ENCODE results near the gene BPGM. TPM values are rescaled to one million over a fixed set of nuclear protein-coding genes. Genes with fewer than 3 reads are reported as not detected.
"Not testable (repeated sequence)": the region's sequence is repeated elsewhere in the genome, so short reads cannot be mapped to it uniquely, and the experiment has no call there.

BPGM gene
- polyA plus RNA-seq, 2 donors, result 9.5 to 27.1 TPM

DNA sequence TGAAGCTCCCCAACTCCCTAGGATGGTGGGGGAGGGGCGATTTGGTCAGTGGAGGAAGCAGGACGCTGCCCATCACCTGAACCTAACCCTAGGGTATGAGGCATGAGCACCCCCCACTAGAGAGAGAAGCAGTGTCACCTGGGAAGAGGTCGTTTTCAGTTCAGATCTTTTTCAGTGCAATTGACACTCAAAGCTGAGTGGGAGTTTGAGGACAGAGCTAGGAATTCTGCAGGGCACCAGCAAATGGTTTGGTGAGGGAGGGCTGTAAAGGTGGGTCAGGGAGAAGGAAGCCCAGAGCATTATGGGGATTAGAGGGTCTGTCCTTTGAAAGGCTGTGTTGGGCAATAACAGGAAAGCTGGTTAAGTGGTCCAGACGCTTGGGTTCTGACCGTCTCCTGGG, 10.9 kb downstream of the BPGM start:
- WGBS, 2 donors, result 74 to 77% methylated on average over 5 of the region's 5 CpGs
- Histone ChIP-seq H3K36me3 (ENCODE audit: control insufficient read depth in 2 of 2, insufficient read depth in 2 of 2, low read length in 1 of 2) (peaks cover 0 to 3% of the 10 kb centered on the region in 2 donors), H3K27me3 (ENCODE audit: control insufficient read depth in 1 of 2, insufficient read depth in 2 of 2, low read length in 2 of 2) (no peaks in the 10 kb centered on the region), H3K4me1 (ENCODE audit: control insufficient read depth in 2 of 2, insufficient read depth in 2 of 2, low read length in 1 of 2) (no peaks in the 10 kb centered on the region), H3K9me3 (ENCODE audit: control insufficient read depth in 2 of 2, insufficient read depth in 1 of 2, low read depth in 1 of 2, low read length in 1 of 2) (no peaks in the 10 kb centered on the region), H3K4me3 (ENCODE audit: low read depth in 1 of 2, low read length in 2 of 2) (no peak overlapping the region), H3K27ac (ENCODE audit: low read depth in 2 of 2, low read length in 1 of 2) (no peak overlapping the region)

GRCh38 chr7:134660242-134660785, 13.7 kb downstream of the BPGM start:
- no peak overlapping the region for H3K27ac ChIP-seq (ENCODE audit: low read depth in 2 of 2, low read length in 1 of 2)
- H3K9me3 ChIP-seq (ENCODE audit: control insufficient read depth in 2 of 2, insufficient read depth in 1 of 2, low read depth in 1 of 2, low read length in 1 of 2), result no peaks in the 10 kb centered on the region
- H3K4me3 ChIP-seq (ENCODE audit: low read depth in 1 of 2, low read length in 2 of 2), result no peak overlapping the region
- peaks cover 2 to 3% of the 10 kb centered on the region in 2 donors for H3K36me3 ChIP-seq (ENCODE audit: control insufficient read depth in 2 of 2, insufficient read depth in 2 of 2, low read length in 1 of 2)
- H3K4me1 ChIP-seq (ENCODE audit: control insufficient read depth in 2 of 2, insufficient read depth in 2 of 2, low read length in 1 of 2), result no peaks in the 10 kb centered on the region
- 88 to 89% methylated on average over 7 of the region's 7 CpGs for WGBS, 2 donors
- no peaks in the 10 kb centered on the region for H3K27me3 ChIP-seq (ENCODE audit: control insufficient read depth in 1 of 2, insufficient read depth in 2 of 2, low read length in 2 of 2)

DNA sequence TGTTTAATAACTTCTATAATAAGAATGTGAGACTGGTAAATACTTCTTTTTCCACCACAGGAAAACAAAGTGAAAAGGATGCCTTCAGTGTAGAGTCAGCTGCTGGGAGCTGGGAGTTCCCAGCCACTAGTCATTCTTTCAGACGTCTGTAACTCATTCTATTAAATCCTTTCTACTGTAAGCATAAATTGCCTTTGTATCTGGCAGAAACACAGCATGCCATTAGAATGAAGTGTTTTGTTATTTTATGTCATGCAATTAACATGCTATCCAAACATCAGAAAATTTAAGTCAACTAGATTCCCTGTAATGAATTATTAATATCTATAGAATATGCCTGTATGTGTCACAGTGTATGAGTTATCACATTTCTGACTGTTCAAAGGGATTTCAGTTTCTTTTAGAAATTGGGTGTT, 14.3 kb downstream of the BPGM start:
- Histone ChIP-seq H3K36me3 (ENCODE audit: control insufficient read depth in 2 of 2, insufficient read depth in 2 of 2, low read length in 1 of 2) (peaks cover 2 to 3% of the 10 kb centered on the region in 2 donors), H3K9me3 (ENCODE audit: control insufficient read depth in 2 of 2, insufficient read depth in 1 of 2, low read depth in 1 of 2, low read length in 1 of 2) (no peaks in the 10 kb centered on the region), H3K27me3 (ENCODE audit: control insufficient read depth in 1 of 2, insufficient read depth in 2 of 2, low read length in 2 of 2) (no peaks in the 10 kb centered on the region), H3K27ac (ENCODE audit: low read depth in 2 of 2, low read length in 1 of 2) (no peak overlapping the region), H3K4me1 (ENCODE audit: control insufficient read depth in 2 of 2, insufficient read depth in 2 of 2, low read length in 1 of 2) (no peaks in the 10 kb centered on the region), H3K4me3 (ENCODE audit: low read depth in 1 of 2, low read length in 2 of 2) (no peak overlapping the region)
- WGBS, 2 donors, result 35 to 38% methylated on average over 1 of the region's 1 CpG

DNA sequence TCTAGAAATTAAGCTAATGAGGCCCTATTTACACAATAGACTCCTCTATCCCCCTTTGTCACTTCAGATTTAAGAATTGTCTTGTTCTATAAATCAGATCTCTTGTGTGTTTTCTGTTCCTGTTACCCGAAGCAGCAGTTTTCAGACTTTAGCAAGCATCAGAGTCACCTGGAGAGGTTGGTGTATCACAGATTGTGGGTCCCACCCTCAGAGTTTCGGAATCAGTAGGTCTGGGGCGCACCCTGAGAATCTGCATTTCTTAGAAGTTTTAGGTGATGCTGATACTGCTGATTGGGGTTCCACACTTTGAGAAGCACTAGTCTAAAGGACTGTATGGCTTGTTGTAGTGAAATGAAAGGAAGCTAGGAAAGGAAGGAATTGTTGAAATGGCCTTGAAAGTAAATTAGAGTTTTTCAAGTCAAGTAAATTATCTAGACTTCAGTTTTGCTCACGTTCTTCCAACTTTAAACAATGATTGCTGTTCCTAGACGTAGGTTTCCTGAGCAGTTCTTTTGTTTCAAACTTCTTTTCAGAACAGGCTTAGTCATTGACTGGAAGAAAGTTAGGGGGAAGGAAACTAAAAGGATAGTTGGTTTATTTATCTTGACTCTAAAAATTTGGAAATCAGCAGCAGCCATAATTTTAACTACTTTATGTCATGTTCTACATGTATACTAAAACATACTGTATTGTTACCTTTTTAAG, 15.7 kb downstream of the BPGM start:
- WGBS, 2 donors, result 69 to 77% methylated on average over 5 of the region's 5 CpGs
- Histone ChIP-seq H3K27me3 (ENCODE audit: control insufficient read depth in 1 of 2, insufficient read depth in 2 of 2, low read length in 2 of 2) (no peaks in the 10 kb centered on the region), H3K36me3 (ENCODE audit: control insufficient read depth in 2 of 2, insufficient read depth in 2 of 2, low read length in 1 of 2) (peaks cover 2 to 3% of the 10 kb centered on the region in 2 donors)

DNA sequence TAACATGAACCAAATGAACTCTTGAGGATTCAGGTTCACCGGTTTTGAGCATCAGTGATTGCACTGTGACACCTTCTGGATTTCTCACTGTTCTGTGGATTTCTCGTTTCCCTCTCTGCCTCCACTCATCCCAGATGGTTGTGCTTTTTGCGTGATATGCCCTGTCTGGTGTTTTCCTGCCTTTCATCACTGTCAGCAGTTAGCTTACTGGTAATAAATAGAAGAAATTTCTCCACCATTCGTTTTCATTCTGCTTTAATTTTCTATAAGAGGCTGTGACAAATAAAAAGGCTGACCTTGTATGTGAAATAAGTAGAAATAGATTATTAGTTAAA, 16.2 kb downstream of the BPGM start:
- H3K4me3 ChIP-seq (ENCODE audit: low read depth in 1 of 2, low read length in 2 of 2), result no peak overlapping the region
- no peak overlapping the region for H3K27ac ChIP-seq (ENCODE audit: low read depth in 2 of 2, low read length in 1 of 2)
- WGBS, 2 donors, result 80 to 82% methylated on average over 4 of the region's 4 CpGs
- H3K36me3 ChIP-seq (ENCODE audit: control insufficient read depth in 2 of 2, insufficient read depth in 2 of 2, low read length in 1 of 2), result peaks cover 2 to 3% of the 10 kb centered on the region in 2 donors
- H3K27me3 ChIP-seq (ENCODE audit: control insufficient read depth in 1 of 2, insufficient read depth in 2 of 2, low read length in 2 of 2), result no peaks in the 10 kb centered on the region
- no peaks in the 10 kb centered on the region for H3K9me3 ChIP-seq (ENCODE audit: control insufficient read depth in 2 of 2, insufficient read depth in 1 of 2, low read depth in 1 of 2, low read length in 1 of 2)
- H3K4me1 ChIP-seq (ENCODE audit: control insufficient read depth in 2 of 2, insufficient read depth in 2 of 2, low read length in 1 of 2), result no peaks in the 10 kb centered on the region

More for the DNA sequence above, 15.7 kb downstream of the BPGM start:
- H3K4me1 ChIP-seq (ENCODE audit: control insufficient read depth in 2 of 2, insufficient read depth in 2 of 2, low read length in 1 of 2), result no peaks in the 10 kb centered on the region
- H3K4me3 ChIP-seq (ENCODE audit: low read depth in 1 of 2, low read length in 2 of 2), result no peak overlapping the region
- H3K9me3 ChIP-seq (ENCODE audit: control insufficient read depth in 2 of 2, insufficient read depth in 1 of 2, low read depth in 1 of 2, low read length in 1 of 2), result no peaks in the 10 kb centered on the region
- no peak overlapping the region for H3K27ac ChIP-seq (ENCODE audit: low read depth in 2 of 2, low read length in 1 of 2)

DNA sequence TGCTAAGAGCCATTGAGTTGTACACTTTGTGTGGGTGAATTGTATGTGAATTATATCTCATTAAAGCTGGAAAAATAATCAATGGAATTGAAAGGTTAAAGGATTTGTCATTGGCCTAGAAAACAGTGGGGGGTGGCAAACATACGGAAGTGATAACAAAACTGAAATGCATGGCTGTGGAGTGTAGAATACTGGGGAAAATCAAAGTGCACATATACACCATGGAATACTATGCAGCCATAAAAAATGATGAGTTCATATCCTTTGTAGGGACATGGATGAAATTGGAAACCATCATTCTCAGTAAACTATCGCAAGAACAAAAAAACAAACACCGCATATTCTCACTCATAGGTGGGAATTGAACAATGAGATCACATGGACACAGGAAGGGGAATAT, 18.4 kb downstream of the BPGM start:
- not testable (repeated sequence) for H3K4me1 ChIP-seq (ENCODE audit: control insufficient read depth in 2 of 2, insufficient read depth in 2 of 2, low read length in 1 of 2); H3K27ac ChIP-seq (ENCODE audit: low read depth in 2 of 2, low read length in 1 of 2); H3K27me3 ChIP-seq (ENCODE audit: control insufficient read depth in 1 of 2, insufficient read depth in 2 of 2, low read length in 2 of 2); H3K4me3 ChIP-seq (ENCODE audit: low read depth in 1 of 2, low read length in 2 of 2); H3K9me3 ChIP-seq (ENCODE audit: control insufficient read depth in 2 of 2, insufficient read depth in 1 of 2, low read depth in 1 of 2, low read length in 1 of 2); H3K36me3 ChIP-seq (ENCODE audit: control insufficient read depth in 2 of 2, insufficient read depth in 2 of 2, low read length in 1 of 2)
- 0 to 13% methylated on average over 1 of the region's 3 CpGs for WGBS, 2 donors

GRCh38 chr7:134667899-134668298, 21.2 kb downstream of the BPGM start:
- WGBS, 2 donors, result 100% methylated on average over 1 of the region's 1 CpG
- H3K4me3 ChIP-seq (ENCODE audit: low read depth in 1 of 2, low read length in 2 of 2), result no peak overlapping the region
- H3K27me3 ChIP-seq (ENCODE audit: control insufficient read depth in 1 of 2, insufficient read depth in 2 of 2, low read length in 2 of 2), result no peaks in the 10 kb centered on the region
- H3K27ac ChIP-seq (ENCODE audit: low read depth in 2 of 2, low read length in 1 of 2), result no peak overlapping the region
- H3K4me1 ChIP-seq (ENCODE audit: control insufficient read depth in 2 of 2, insufficient read depth in 2 of 2, low read length in 1 of 2), result no peaks in the 10 kb centered on the region
- no peaks in the 10 kb centered on the region for H3K36me3 ChIP-seq (ENCODE audit: control insufficient read depth in 2 of 2, insufficient read depth in 2 of 2, low read length in 1 of 2)
- H3K9me3 ChIP-seq (ENCODE audit: control insufficient read depth in 2 of 2, insufficient read depth in 1 of 2, low read depth in 1 of 2, low read length in 1 of 2), result no peaks in the 10 kb centered on the region

DNA sequence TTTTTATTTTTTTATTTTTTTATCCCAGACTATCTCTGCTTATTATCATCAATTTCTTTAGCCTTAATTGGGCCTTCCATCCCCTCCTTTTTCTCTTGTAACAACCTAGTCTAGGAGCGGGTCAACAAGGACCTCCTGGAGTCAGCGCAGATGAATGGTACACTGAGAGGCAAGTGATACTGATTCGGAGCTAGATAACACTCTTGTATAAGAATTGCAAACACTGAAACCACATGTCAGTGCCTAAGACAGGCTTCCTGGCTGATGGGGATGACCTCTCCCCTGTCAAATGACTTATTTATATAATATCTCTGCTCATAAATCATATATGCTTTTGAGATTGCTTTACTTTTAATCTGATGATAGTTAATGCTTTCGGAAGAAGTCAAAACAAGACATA, 22.7 kb downstream of the BPGM start:
- Histone ChIP-seq H3K27ac (ENCODE audit: low read depth in 2 of 2, low read length in 1 of 2) (no peak overlapping the region), H3K36me3 (ENCODE audit: control insufficient read depth in 2 of 2, insufficient read depth in 2 of 2, low read length in 1 of 2) (no peaks in the 10 kb centered on the region), H3K9me3 (ENCODE audit: control insufficient read depth in 2 of 2, insufficient read depth in 1 of 2, low read depth in 1 of 2, low read length in 1 of 2) (no peaks in the 10 kb centered on the region), H3K4me1 (ENCODE audit: control insufficient read depth in 2 of 2, insufficient read depth in 2 of 2, low read length in 1 of 2) (peaks cover 0 to 3% of the 10 kb centered on the region in 2 donors), H3K27me3 (ENCODE audit: control insufficient read depth in 1 of 2, insufficient read depth in 2 of 2, low read length in 2 of 2) (no peaks in the 10 kb centered on the region), H3K4me3 (ENCODE audit: low read depth in 1 of 2, low read length in 2 of 2) (no peak overlapping the region)
- 81% methylated on average over 4 of the region's 4 CpGs for WGBS, 2 donors

DNA sequence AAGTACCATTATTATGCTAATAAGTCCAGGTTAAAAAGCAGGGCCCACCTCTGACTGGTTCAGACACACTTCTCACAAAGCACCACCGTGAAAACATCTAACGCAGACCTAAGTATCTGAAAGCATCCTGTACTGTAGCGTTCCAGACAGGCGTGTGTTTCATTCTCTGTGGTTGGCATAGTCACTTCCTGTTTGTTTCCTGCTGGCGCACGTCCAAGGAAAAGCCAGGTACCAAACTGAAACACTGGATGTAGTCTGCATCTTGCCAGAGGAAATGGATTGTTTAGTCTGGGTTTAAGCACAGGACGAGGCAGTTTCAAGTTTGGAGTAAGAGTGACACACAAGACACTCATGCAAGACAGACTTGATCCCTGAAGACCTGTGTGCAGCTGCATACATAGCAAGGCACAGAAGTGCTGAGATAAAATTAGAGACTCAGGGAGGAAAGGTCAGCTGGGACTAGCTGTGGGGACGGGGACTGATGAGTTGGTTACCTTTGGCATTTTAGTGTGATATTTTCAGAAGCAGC, 23.3 kb downstream of the BPGM start:
- H3K9me3 ChIP-seq (ENCODE audit: control insufficient read depth in 2 of 2, insufficient read depth in 1 of 2, low read depth in 1 of 2, low read length in 1 of 2), result no peaks in the 10 kb centered on the region
- 26 to 27% methylated on average over 8 of the region's 8 CpGs for WGBS, 2 donors
- H3K4me1 ChIP-seq (ENCODE audit: control insufficient read depth in 2 of 2, insufficient read depth in 2 of 2, low read length in 1 of 2), result peaks cover 0 to 3% of the 10 kb centered on the region in 2 donors
- no peaks in the 10 kb centered on the region for H3K27me3 ChIP-seq (ENCODE audit: control insufficient read depth in 1 of 2, insufficient read depth in 2 of 2, low read length in 2 of 2)
- H3K27ac ChIP-seq (ENCODE audit: low read depth in 2 of 2, low read length in 1 of 2), result no peak overlapping the region
- H3K36me3 ChIP-seq (ENCODE audit: control insufficient read depth in 2 of 2, insufficient read depth in 2 of 2, low read length in 1 of 2), result no peaks in the 10 kb centered on the region
- H3K4me3 ChIP-seq (ENCODE audit: low read depth in 1 of 2, low read length in 2 of 2), result no peak overlapping the region

GRCh38 chr7:134671609-134672008, 25.0 kb downstream of the BPGM start:
- Histone ChIP-seq H3K36me3 (ENCODE audit: control insufficient read depth in 2 of 2, insufficient read depth in 2 of 2, low read length in 1 of 2) (no peaks in the 10 kb centered on the region), H3K9me3 (ENCODE audit: control insufficient read depth in 2 of 2, insufficient read depth in 1 of 2, low read depth in 1 of 2, low read length in 1 of 2) (no peaks in the 10 kb centered on the region), H3K4me3 (ENCODE audit: low read depth in 1 of 2, low read length in 2 of 2) (no peak overlapping the region), H3K4me1 (ENCODE audit: control insufficient read depth in 2 of 2, insufficient read depth in 2 of 2, low read length in 1 of 2) (peaks cover 0 to 3% of the 10 kb centered on the region in 2 donors), H3K27ac (ENCODE audit: low read depth in 2 of 2, low read length in 1 of 2) (no peak overlapping the region), H3K27me3 (ENCODE audit: control insufficient read depth in 1 of 2, insufficient read depth in 2 of 2, low read length in 2 of 2) (no peaks in the 10 kb centered on the region)
- 91 to 100% methylated on average over 1 of the region's 1 CpG for WGBS, 2 donors
